Measurements from ENCODE around the gene MICAL3. TPM values are rescaled to one million over a fixed set of nuclear protein-coding genes. Genes with fewer than 3 reads are reported as not detected.

The MICAL3 gene
- total and polyA plus RNA-seq, 2 of the 8 experiments (the other 6 are each of a cell fraction or from before 2014, with no cell fraction given), result 8.3 to 41.8 TPM

DNA sequence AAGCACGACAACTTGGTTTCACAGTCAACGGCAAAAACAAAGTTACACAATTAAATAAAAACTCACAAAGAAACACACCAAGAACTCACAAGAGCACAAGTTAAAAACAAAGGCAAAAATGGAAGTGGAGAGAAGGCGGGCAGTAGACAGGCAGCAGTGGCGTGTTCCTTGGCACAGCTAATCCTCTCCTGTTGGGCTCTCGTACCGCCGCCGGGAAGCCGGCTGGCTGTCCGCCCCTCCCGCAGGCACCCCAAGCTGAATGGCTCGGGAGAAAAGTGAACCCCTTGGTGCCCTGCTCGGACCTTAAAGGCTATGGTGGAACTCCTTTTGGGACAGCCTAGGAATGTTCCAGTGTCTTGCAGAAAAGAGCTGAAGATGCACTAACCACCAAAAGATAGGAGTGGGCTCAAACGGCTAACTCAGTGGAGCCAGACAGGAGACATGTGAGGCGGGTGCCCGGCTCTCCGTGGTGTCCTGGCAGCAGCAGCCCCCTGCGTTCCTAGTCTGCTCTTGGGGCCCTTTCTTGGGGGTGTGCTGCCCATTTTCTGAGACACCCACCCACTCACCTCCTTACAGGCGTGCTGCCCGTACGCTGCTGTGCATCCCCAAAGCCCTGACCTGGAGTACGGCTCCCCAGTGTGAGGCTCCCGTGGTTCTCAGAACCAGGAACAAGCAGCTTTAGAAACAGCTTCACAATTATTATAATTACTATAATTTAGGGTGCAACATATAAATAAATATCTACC lies 164.0 kb downstream of the MICAL3 start (continued):
- TF ChIP-seq, protein P1, sequence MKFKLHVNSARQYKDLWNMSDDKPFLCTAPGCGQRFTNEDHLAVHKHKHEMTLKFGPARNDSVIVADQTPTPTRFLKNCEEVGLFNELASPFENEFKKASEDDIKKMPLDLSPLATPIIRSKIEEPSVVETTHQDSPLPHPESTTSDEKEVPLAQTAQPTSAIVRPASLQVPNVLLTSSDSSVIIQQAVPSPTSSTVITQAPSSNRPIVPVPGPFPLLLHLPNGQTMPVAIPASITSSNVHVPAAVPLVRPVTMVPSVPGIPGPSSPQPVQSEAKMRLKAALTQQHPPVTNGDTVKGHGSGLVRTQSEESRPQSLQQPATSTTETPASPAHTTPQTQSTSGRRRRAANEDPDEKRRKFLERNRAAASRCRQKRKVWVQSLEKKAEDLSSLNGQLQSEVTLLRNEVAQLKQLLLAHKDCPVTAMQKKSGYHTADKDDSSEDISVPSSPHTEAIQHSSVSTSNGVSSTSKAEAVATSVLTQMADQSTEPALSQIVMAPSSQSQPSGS (IDR thresholded peaks at IDR 0.05; ENCODE audit: low read length), result no peak
- no peak for TF ChIP-seq TAF7 (optimal IDR thresholded peaks at IDR 0.05; ENCODE audit: borderline replicate concordance, low read depth, low read length)
